ENCODE data around the gene AIRE. TPM values are rescaled to one million over a fixed set of nuclear protein-coding genes. Genes with fewer than 3 reads are reported as not detected.

Gene AIRE
- total and polyA plus RNA-seq, 9 donors, result 0.04 to 0.72 (median 0.11) TPM; not detected in 1

DNA sequence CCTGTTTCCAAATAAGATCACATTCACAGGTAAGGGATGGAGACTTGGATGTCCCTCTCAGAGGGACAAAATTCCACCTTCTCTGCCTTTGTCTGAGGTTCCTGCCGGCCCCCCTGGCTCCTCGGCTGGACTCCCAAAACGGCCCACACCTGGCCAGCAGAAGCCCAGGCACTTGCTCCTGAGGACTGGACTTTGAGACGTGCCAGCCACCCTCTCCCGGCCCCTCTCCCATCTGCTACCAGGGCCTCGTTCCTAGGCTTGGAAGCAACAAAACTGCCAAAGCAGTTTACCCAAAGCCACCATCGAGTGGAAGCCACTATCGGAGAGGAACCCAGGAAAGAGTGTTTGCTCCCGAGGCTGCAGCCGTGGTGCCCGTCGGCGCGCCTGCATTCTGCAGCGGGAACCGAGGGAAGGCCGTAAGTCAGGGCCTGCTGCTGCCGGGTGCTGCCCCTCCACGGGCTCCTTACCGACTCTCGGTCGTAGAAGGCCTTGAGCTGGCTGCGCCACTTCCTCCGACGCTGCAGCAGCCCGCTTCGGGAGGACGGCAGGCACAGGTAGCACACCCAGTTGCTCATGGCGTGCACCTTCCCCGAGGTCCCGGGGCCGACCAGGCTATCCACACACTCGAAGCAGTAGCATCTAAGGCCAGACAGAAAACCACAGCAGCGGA lies 27.5 kb upstream of the AIRE start:
- H3K4me3 ChIP-seq (ENCODE audit: low read length), result no peak overlapping the region
- WGBS (ENCODE audit: insufficient coverage), result 83% methylated on average over 34 of the region's 34 CpGs
- no peaks in the 10 kb centered on the region for H3K4me1 ChIP-seq (ENCODE audit: control insufficient read depth, insufficient read depth, low read length)
- H3K9me3 ChIP-seq (replicated peaks; ENCODE audit: control insufficient read depth, low read depth, low read length), result no peaks in the 10 kb centered on the region
- DNase-seq, result no peak
- peaks cover 13% of the 10 kb centered on the region for H3K27me3 ChIP-seq (ENCODE audit: control insufficient read depth, insufficient read depth, low read length)
- no peak overlapping the region for H3K27ac ChIP-seq (ENCODE audit: low read length)
- H3K36me3 ChIP-seq (ENCODE audit: control insufficient read depth, insufficient read depth, low read length), result no peaks in the 10 kb centered on the region

DNA sequence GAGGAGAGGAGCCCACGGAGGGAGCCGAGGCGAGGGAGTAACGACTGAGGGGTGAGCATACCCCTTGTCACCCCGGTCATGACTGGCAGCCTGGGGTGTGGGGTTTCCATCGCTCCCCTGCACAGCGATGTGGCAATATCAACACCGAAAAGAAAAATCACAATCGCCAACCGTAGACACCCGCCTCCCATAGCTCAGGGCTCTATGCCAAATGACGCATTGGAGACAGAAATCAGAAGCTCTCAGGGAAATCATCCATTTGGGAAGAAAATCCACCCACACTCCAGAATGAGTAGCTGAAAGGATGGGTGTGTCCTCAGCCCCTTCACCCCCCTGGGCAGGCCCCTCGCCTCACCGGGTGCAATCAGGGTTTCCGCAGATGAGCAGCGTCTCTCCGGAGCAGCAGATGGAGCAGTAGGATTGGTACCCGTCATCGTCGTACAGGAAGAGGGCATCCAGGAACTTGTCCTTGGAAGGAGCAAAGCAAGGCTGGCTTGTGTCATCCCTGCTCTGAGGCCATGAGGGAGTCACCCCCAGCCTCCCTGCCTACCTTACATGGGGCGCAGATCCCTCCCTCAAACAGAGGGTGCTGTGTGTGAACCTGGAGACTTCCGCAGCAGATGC lies 26.5 kb upstream of the AIRE start:
- 83% methylated on average over 12 of the region's 22 CpGs for WGBS (ENCODE audit: insufficient coverage)
- Histone ChIP-seq H3K9me3 (replicated peaks; ENCODE audit: control insufficient read depth, low read depth, low read length) (no peaks in the 10 kb centered on the region), H3K27me3 (ENCODE audit: control insufficient read depth, insufficient read depth, low read length) (peaks cover 8% of the 10 kb centered on the region), H3K4me1 (ENCODE audit: control insufficient read depth, insufficient read depth, low read length) (no peaks in the 10 kb centered on the region), H3K4me3 (ENCODE audit: low read length) (no peak overlapping the region), H3K36me3 (ENCODE audit: control insufficient read depth, insufficient read depth, low read length) (no peaks in the 10 kb centered on the region), H3K27ac (ENCODE audit: low read length) (no peak overlapping the region)
- DNase-seq, result no peak

DNA sequence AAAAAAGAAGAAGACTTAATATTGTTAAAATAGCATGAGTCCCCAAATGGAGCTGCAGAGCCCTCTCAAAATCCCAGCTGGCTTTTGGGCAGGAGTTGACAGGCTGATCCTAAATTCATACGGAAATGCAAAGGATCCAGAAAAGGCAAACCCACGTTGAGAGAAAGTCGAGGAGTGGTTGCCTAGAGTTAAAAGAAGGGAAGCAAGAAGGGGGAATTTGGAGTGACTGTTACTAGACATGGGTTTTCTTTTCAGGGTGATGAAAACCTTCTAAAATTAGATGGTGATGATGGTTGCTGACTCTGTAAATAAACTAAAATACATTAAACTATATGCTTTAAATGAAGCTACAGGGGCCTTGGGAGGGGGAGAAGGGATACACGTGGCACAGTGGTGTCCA lies 25.6 kb upstream of the AIRE start:
- WGBS (ENCODE audit: insufficient coverage), result 60% methylated on average over 3 of the region's 4 CpGs
- DNase-seq, result no peak
- H3K4me1 ChIP-seq (ENCODE audit: control insufficient read depth, insufficient read depth, low read length), result no peaks in the 10 kb centered on the region
- no peaks in the 10 kb centered on the region for H3K9me3 ChIP-seq (replicated peaks; ENCODE audit: control insufficient read depth, low read depth, low read length)
- peaks cover 7% of the 10 kb centered on the region for H3K27me3 ChIP-seq (ENCODE audit: control insufficient read depth, insufficient read depth, low read length)
- H3K4me3 ChIP-seq (ENCODE audit: low read length), result no peak overlapping the region
- H3K36me3 ChIP-seq (ENCODE audit: control insufficient read depth, insufficient read depth, low read length), result no peaks in the 10 kb centered on the region
- H3K27ac ChIP-seq (ENCODE audit: low read length), result no peak overlapping the region

DNA sequence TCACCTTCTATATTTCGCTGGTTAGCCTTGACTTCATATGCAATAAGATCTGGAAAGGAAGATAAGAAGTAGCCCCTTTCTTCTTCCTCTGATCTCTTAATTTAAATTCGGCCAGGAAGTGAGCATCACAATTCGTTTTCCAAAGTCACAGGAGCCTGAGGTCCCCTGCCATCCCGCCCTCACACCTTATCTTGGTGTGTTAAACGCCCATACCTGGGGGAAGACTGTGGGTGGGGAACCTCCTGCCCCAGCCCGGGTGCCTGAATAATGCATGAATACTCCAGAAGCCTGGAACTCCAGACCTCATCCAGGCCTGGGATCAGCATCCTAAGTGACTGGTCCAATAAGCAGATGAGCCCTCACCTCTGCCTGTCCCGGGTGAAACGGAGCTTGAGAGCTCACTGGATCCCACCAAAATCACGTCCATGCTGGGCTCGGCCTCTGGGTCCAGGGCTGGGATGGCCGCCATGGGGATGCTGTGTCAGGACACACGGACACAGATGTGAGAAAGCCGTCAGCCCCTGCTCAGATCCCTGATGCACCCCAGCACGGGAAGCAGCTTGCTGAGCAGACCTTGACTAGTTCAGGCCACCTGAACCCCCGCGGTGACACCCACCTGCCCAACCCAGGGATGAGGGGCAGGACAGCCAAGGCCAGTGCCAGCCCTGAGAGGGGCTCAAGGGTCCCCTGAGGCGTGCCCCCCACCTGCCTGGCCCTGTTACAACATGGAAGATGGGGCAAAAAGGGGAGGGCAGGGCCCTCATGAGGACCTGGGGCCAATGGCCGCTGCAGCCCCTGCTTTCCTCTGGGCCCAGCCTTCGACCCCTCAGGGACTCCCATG lies 24.7 kb upstream of the AIRE start:
- no peak for DNase-seq

DNA sequence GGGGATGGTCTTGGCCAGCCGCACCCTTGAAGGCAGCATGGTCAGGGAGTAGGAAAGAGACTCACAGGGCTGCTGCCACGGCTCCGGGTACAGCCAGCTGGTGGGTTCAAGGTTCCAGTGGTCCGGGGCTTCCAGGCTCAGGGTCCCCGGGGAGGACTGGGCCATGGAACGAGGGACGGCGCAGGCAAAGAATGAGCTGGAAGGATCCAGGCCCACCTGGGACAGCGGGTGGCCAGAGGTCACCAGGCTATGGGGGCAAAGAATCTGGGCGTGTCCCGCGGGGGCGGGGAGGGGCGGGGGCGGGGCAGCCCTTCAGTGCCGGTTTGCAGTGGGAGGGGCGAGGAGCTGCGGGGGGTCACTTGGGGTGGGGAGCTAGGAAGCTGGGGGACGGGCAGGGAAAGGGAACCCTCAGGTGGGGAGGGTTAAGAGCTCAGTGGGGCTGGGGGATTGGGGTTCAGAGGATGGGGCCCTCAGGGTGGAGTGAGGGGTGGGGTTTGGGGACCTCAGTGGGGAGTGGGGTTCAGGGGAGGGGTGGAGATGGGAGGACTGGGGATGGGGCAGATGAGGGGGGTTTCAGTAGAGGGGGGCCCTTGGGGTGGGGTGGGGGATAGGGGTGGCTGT lies 23.9 kb upstream of the AIRE start, which contains the start of gene DNMT3L:
Gene DNMT3L, minus strand, starts transcription at position 223 of the 621 bp plus-strand sequence. CDS start 638 bp downstream, outside the sequence.
- no peak for DNase-seq

More for the DNA sequence above, 24.7 kb upstream of the AIRE start:
- Histone ChIP-seq H3K36me3 (ENCODE audit: control insufficient read depth, insufficient read depth, low read length) (no peaks in the 10 kb centered on the region), H3K27ac (ENCODE audit: low read length) (no peak overlapping the region), H3K4me1 (ENCODE audit: control insufficient read depth, insufficient read depth, low read length) (no peaks in the 10 kb centered on the region), H3K27me3 (ENCODE audit: control insufficient read depth, insufficient read depth, low read length) (peaks cover 7% of the 10 kb centered on the region), H3K4me3 (ENCODE audit: low read length) (no peak overlapping the region), H3K9me3 (replicated peaks; ENCODE audit: control insufficient read depth, low read depth, low read length) (no peaks in the 10 kb centered on the region)
- WGBS (ENCODE audit: insufficient coverage), result 78% methylated on average over 14 of the region's 19 CpGs

DNA sequence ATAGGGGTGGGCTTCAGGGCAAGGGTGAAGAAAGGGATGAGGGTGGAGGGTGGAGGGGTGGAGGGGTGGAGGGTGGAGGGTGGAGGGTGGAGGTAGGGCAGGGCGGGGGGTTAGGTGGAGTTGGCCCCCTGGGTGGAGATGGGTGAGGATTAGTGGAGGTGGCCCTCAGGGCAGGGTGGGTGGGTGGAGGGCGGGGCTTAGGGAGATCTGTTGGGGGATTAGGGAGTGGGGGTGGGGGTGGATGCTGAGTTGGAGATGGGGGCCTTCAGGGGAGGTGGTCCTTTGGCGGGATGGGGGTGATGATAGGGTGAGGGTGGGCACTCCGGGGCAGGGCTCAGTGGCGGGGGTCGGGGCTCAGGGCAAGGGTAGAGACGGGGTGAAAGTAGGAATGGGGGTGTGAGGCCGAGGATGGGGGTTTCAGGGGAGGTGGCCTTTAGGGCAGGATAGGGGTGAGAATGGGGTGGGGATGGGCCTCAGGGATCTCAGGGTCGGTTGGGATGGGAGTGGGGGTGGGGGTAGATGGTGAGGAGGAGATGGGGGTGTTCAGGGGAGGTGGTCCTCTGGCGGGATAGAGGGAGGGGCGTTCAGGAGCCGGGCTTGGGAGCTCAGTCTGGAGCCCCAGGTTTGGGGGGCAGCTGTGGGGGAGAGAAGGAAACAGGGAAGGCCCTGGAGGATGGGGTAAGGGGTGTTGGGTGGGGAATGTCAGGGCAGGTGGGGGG lies 23.2 kb upstream of the AIRE start:
- H3K27me3 ChIP-seq (ENCODE audit: control insufficient read depth, insufficient read depth, low read length), result peaks cover 7% of the 10 kb centered on the region
- WGBS (ENCODE audit: insufficient coverage), result 70% methylated on average over 8 of the region's 12 CpGs
- no peak for DNase-seq

More for the DNA sequence above, 23.9 kb upstream of the AIRE start, which contains the start of gene DNMT3L:
- Histone ChIP-seq H3K9me3 (replicated peaks; ENCODE audit: control insufficient read depth, low read depth, low read length) (no peaks in the 10 kb centered on the region), H3K27ac (ENCODE audit: low read length) (no peak within 1 kb of the TSS), H3K36me3 (ENCODE audit: control insufficient read depth, insufficient read depth, low read length) (no peaks in the 10 kb centered on the region), H3K4me3 (ENCODE audit: low read length) (no peak within 1 kb of the TSS), H3K4me1 (ENCODE audit: control insufficient read depth, insufficient read depth, low read length) (no peaks in the 10 kb centered on the region), H3K27me3 (ENCODE audit: control insufficient read depth, insufficient read depth, low read length) (peaks cover 7% of the 10 kb centered on the region)
- 75% methylated on average over 10 of the region's 19 CpGs for WGBS (ENCODE audit: insufficient coverage)

DNA sequence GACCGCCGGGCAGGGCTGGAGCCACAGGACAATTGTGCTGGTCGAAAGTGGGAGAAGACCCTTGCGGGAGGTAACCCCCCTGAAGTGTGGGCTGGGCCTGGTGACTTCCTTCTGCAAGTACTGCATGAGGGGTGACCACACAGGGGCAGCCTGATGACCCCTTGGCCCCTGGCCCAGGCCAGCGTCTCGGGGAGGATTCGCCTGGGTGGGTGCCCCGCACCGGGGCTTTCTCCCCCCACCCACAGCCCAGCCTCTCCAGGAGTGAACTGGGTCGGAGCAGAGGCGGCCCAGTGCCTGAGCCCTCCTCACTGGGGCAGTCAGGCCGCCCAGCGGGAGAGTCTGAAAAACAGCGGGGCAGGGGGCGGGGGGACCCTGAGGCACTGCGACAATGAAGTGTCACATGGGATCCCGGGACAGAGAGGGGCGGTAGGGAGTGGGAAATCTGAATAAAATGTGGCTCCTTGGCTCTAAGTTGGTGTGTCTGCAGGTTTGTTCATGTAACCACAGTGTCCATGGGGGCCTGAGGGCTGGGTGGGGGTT lies 22.4 kb upstream of the AIRE start:
- WGBS (ENCODE audit: insufficient coverage), result 40% methylated on average over 15 of the region's 18 CpGs
- Histone ChIP-seq H3K36me3 (ENCODE audit: control insufficient read depth, insufficient read depth, low read length) (no peaks in the 10 kb centered on the region), H3K4me3 (ENCODE audit: low read length) (no peak overlapping the region), H3K27ac (ENCODE audit: low read length) (no peak overlapping the region), H3K9me3 (replicated peaks; ENCODE audit: control insufficient read depth, low read depth, low read length) (no peaks in the 10 kb centered on the region), H3K4me1 (ENCODE audit: control insufficient read depth, insufficient read depth, low read length) (no peaks in the 10 kb centered on the region), H3K27me3 (ENCODE audit: control insufficient read depth, insufficient read depth, low read length) (peaks cover 7% of the 10 kb centered on the region)
- no peak for DNase-seq

More for the DNA sequence above, 23.2 kb upstream of the AIRE start:
- Histone ChIP-seq H3K4me1 (ENCODE audit: control insufficient read depth, insufficient read depth, low read length) (no peaks in the 10 kb centered on the region), H3K9me3 (replicated peaks; ENCODE audit: control insufficient read depth, low read depth, low read length) (no peaks in the 10 kb centered on the region), H3K4me3 (ENCODE audit: low read length) (no peak overlapping the region), H3K36me3 (ENCODE audit: control insufficient read depth, insufficient read depth, low read length) (no peaks in the 10 kb centered on the region), H3K27ac (ENCODE audit: low read length) (no peak overlapping the region)

DNA sequence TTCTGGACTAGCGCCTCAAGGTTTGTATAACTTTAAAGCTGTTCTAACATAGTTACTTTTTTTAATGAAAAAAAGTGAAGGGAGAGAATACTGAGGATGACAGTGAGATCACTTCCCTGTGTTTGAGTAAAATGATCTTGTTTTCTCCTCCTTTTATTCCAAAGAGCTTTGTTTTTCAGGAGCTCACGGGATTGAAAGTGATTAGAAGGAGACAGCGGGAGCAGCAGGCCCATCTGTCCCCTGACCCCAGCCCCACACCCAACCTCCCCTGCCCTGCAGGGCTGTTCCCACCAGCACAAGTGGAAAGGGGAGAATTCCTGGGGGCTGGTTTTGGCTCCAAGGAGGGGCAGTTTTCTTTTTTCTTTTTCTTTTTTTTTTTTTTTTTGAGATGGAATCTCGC lies 21.9 kb upstream of the AIRE start:
- H3K4me3 ChIP-seq (ENCODE audit: low read length), result no peak overlapping the region
- DNase-seq, result no peak
- H3K9me3 ChIP-seq (replicated peaks; ENCODE audit: control insufficient read depth, low read depth, low read length), result no peaks in the 10 kb centered on the region
- no peak overlapping the region for H3K27ac ChIP-seq (ENCODE audit: low read length)
- no peaks in the 10 kb centered on the region for H3K36me3 ChIP-seq (ENCODE audit: control insufficient read depth, insufficient read depth, low read length)
- peaks cover 5% of the 10 kb centered on the region for H3K27me3 ChIP-seq (ENCODE audit: control insufficient read depth, insufficient read depth, low read length)
- no CpG with 5 or more reads among the region's 4 CpGs for WGBS (ENCODE audit: insufficient coverage)
- H3K4me1 ChIP-seq (ENCODE audit: control insufficient read depth, insufficient read depth, low read length), result no peaks in the 10 kb centered on the region

DNA sequence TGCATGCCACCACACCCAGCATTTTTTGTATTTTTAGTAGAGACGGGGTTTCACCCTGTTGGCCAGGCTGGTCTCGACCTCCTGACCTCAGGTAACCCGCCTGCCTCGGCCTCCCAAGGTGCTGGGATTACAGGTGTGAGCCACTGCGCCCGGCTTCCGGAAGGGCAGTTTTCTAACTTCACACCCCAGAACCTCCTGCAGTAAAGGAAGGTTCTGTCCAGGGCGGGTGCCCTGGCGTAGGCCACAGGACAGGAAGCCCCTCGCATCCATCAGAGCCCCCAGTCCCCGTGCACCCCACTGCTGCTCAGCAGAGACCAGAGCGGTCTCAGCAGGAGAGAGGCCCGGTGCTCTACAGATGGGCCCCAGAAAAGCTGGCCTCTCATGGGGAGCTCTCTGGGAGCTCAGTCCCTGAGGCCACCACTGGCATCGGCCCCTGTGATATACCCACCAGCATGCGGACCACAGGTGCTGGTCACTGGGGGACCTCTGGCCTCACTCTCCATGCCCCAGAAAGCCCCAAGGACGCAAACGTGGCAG lies 19.9 kb upstream of the AIRE start:
- 91% methylated on average over 13 of the region's 17 CpGs for WGBS (ENCODE audit: insufficient coverage)
- no peak overlapping the region for H3K4me3 ChIP-seq (ENCODE audit: low read length)
- no peak for DNase-seq
- no peaks in the 10 kb centered on the region for H3K4me1 ChIP-seq (ENCODE audit: control insufficient read depth, insufficient read depth, low read length)
- H3K27me3 ChIP-seq (ENCODE audit: control insufficient read depth, insufficient read depth, low read length), result peaks cover 2% of the 10 kb centered on the region
- no peaks in the 10 kb centered on the region for H3K9me3 ChIP-seq (replicated peaks; ENCODE audit: control insufficient read depth, low read depth, low read length)
- no peak overlapping the region for H3K27ac ChIP-seq (ENCODE audit: low read length)
- no peaks in the 10 kb centered on the region for H3K36me3 ChIP-seq (ENCODE audit: control insufficient read depth, insufficient read depth, low read length)
